GM23338 (cell line): ENCODE data around the gene AGAP1. TPM values are rescaled to one million over a fixed set of nuclear protein-coding genes. Genes with fewer than 3 reads are reported as not detected.
A peak's percentile ranks its signal among the peaks of the same experiment; 100 is the strongest.

Experiments
- ATAC-seq: fragments of 200-7000 bp; cut with Tn5 transposase; 3 replicates; pipeline ENCODE4 v1.9.1; 2020
- DNase-seq: peaks from one replicate; pipeline ENCODE4 v3.0.0-alpha.2; 2015; ENCODE audit warnings: low spot score
- H2AFZ ChIP-seq: fragments of 200-600 bp; sonication (generic); 2 replicates; pipeline ENCODE4 v1.8.0; 2016; ENCODE audit warnings: antibody characterized with exemption, mild to moderate bottlenecking, moderate library complexity
- H3F3A ChIP-seq: fragments of 200-600 bp; sonication (generic); replicated peaks from 2 replicates; pipeline ENCODE4 v1.8.0; 2017; ENCODE audit warnings: antibody characterized with exemption, mixed run types, low read depth
- H3K27ac ChIP-seq: fragments of 200-600 bp; sonication (generic); 2 replicates; pipeline ENCODE4 v1.6.1; 2016; ENCODE audit warnings: low read depth
- H3K27me3 ChIP-seq: fragments of 200-600 bp; sonication (generic); 2 replicates; pipeline ENCODE4 v1.8.0; 2016; ENCODE audit warnings: mild to moderate bottlenecking, mixed run types, moderate library complexity; ENCODE audit not compliant: insufficient read depth
- H3K36me3 ChIP-seq: fragments of 200-600 bp; sonication (generic); 2 replicates; pipeline ENCODE4 v1.8.0; 2016; ENCODE audit warnings: mild to moderate bottlenecking; ENCODE audit not compliant: insufficient read depth
- H3K4me1 ChIP-seq: fragments of 200-600 bp; sonication (generic); 2 replicates; pipeline ENCODE4 v1.8.0; 2016; ENCODE audit warnings: mild to moderate bottlenecking, moderate library complexity; ENCODE audit not compliant: insufficient read depth
- H3K4me2 ChIP-seq: fragments of 200-600 bp; sonication (generic); 2 replicates; pipeline ENCODE4 v1.7.1; 2017; ENCODE audit warnings: mixed run types
- H3K4me3 ChIP-seq: fragments of 200-600 bp; sonication (generic); 2 replicates; pipeline ENCODE4 v1.6.1; 2016; ENCODE audit warnings: mixed run types
- H3K79me2 ChIP-seq: fragments of 200-600 bp; sonication (generic); replicated peaks from 2 replicates; pipeline ENCODE4 v1.8.0; 2017; ENCODE audit warnings: mild to moderate bottlenecking; ENCODE audit not compliant: insufficient read depth
- H3K9me2 ChIP-seq: fragments of 200-600 bp; sonication (generic); 2 replicates; pipeline ENCODE4 v1.8.0; 2017; ENCODE audit not compliant: insufficient read depth
- H4K20me1 ChIP-seq: fragments of 200-600 bp; sonication (generic); replicated peaks from 2 replicates; pipeline ENCODE4 v1.8.0; 2017; ENCODE audit warnings: mild to moderate bottlenecking; ENCODE audit not compliant: insufficient read depth
- H3K27ac Mint-ChIP-seq: 2 replicates; pipeline ENCODE4 v1.8.0; 2020; ENCODE audit warnings: inconsistent platforms, mild to moderate bottlenecking, moderate library complexity, mixed read lengths
- H3K27me3 Mint-ChIP-seq: 3 replicates; pipeline ENCODE4 v1.8.0; 2022; ENCODE audit warnings: low read depth, mild to moderate bottlenecking, moderate library complexity, mixed read lengths, inconsistent platforms; ENCODE audit not compliant: insufficient read depth, poor library complexity
- H3K36me3 Mint-ChIP-seq: 3 replicates; pipeline ENCODE4 v1.8.0; 2021; ENCODE audit warnings: low read depth, mild to moderate bottlenecking, inconsistent platforms, moderate library complexity, mixed read lengths
- H3K4me1 Mint-ChIP-seq: 3 replicates; pipeline ENCODE4 v1.8.0; 2020; ENCODE audit warnings: mild to moderate bottlenecking, inconsistent platforms, mixed read lengths
- H3K4me3 Mint-ChIP-seq: 3 replicates; pipeline ENCODE4 v1.8.0; 2021; ENCODE audit warnings: moderate library complexity, mild to moderate bottlenecking, inconsistent platforms, mixed read lengths
- H3K9me3 Mint-ChIP-seq: 3 replicates; pipeline ENCODE4 v1.8.0; 2020; ENCODE audit warnings: moderate library complexity, mild to moderate bottlenecking, inconsistent platforms, mixed read lengths
- CREB1 ChIP-seq: fragments of 250-450 bp; sonication (Bioruptor Pico); IDR thresholded peaks from 2 replicates; pipeline ENCODE4 v1.5.0; 2020; ENCODE audit warnings: low read depth, mild to moderate bottlenecking, moderate library complexity
- EZH2 ChIP-seq: fragments of 200-600 bp; sonication (generic); IDR thresholded peaks from one replicate; pipeline ENCODE4 v1.8.0; 2017; ENCODE audit warnings: antibody characterized with exemption, mild to moderate bottlenecking, low read depth; ENCODE audit not compliant: unreplicated experiment
- EZH2phosphoT487 ChIP-seq: fragments of 200-600 bp; sonication (generic); IDR thresholded peaks from one replicate; pipeline ENCODE4 v1.8.1; 2018; ENCODE audit warnings: antibody characterized with exemption; ENCODE audit not compliant: unreplicated experiment
- JUNB ChIP-seq: IDR thresholded peaks from one replicate; pipeline ENCODE4 v1.6.1; 2016; ENCODE audit warnings: antibody characterized with exemption; ENCODE audit not compliant: unreplicated experiment
- NANOG ChIP-seq: IDR thresholded peaks from 2 replicates; pipeline ENCODE4 v1.6.1; 2016; ENCODE audit warnings: antibody characterized with exemption, borderline replicate concordance
- POLR2AphosphoS5 ChIP-seq: IDR thresholded peaks from 2 replicates; pipeline ENCODE4 v1.6.1; 2016; ENCODE audit warnings: antibody characterized with exemption, low read depth
- STAT1 ChIP-seq: IDR thresholded peaks from one replicate; pipeline ENCODE4 v1.6.1; 2016; ENCODE audit warnings: antibody characterized with exemption; ENCODE audit not compliant: unreplicated experiment
- ZNF114 ChIP-seq: fragments of 250-450 bp; sonication (Bioruptor Pico); IDR thresholded peaks from 2 replicates; pipeline ENCODE4 v1.5.0; 2020; ENCODE audit warnings: mild to moderate bottlenecking, moderate library complexity
- ZNF331 ChIP-seq: fragments of 250-450 bp; sonication (Bioruptor Pico); IDR thresholded peaks from 2 replicates; pipeline ENCODE4 v1.5.0; 2020; ENCODE audit warnings: low read depth, mild to moderate bottlenecking, moderate library complexity
- polyA plus RNA-seq: library from polyadenylated mRNA; unstranded; fragments of >200 nt; fragmentation: Nextera tagmentation; extraction: Ambion mirVana; gene quantifications from 2 replicates; pipeline ENCODE4 v1.2.1, GENCODE V29; 2016
- total RNA-seq: library from RNA; depleted of rRNA; stranded (reverse); fragments of >200 nt; shearing (Covaris generic); gene quantifications from 2 replicates; pipeline ENCODE4 v1.2.3, GENCODE V29; 2014
- TF ChIP-seq, protein P1 (sequence below): IDR thresholded peaks from 2 replicates; pipeline ENCODE4 v1.6.1; 2016; ENCODE audit warnings: antibody characterized with exemption
- TF ChIP-seq, protein P2 (sequence below): fragments of 250-450 bp; sonication (Bioruptor Pico); IDR thresholded peaks from 2 replicates; pipeline ENCODE4 v1.5.0; 2020; ENCODE audit warnings: mild to moderate bottlenecking, moderate library complexity
- TF ChIP-seq, protein P3 (sequence below), 2 experiments: fragments of 200-600 bp in 1 of 2; sonication (generic) in 1 of 2; conservative IDR thresholded peaks; 2 replicates each; pipeline versions ENCODE4 v1.5.1 to v1.6.1; 2016 to 2017; ENCODE audit warnings: antibody characterized with exemption in 2 of 2, low read depth in 2 of 2, mild to moderate bottlenecking in 2 of 2, moderate library complexity in 1 of 2

AGAP1 gene
- total and polyA plus RNA-seq, 2 experiments from 2014 or later: 13.3 to 27.9 TPM

DNA sequence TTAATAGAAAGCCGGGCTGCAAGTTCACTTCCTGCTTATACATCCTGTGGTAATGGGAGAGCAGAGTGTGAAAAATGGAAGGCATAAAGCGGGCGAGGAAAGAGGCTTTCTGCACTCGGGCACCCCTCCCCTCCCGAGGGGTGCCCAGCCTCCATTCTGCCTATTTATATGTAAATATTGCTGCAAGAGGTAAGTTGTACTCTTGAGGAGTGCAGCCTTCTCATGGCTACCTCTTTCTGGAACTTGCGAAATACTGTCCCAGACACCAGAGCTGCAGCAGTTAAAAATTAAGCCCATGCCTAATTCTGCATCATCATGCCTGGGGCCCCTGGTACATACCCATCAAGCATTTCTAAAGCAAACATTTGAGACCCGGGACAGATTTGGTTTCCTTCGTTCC lies 518.3 kb downstream of the AGAP1 start:
- Histone ChIP-seq H3K4me3 (no peak overlapping the region), H4K20me1 (no peaks in the 10 kb centered on the region), H3K79me2 (no peaks in the 10 kb centered on the region), H3K4me1 (peaks cover 53% of the 10 kb centered on the region), H3K27ac (no peak overlapping the region), H3K27me3 (no peaks in the 10 kb centered on the region; the same call in none of the 2 replicates), H3K36me3 (no peaks in the 10 kb centered on the region), H3K9me2 (no peaks in the 10 kb centered on the region), H3F3A (no peaks in the 10 kb centered on the region; the same call in 1 of the 2 replicates), H3K4me2 (peak overlapping the region; percentile 53), H2AFZ (no peak overlapping the region)
- Mint-ChIP-seq H3K27me3 (peaks cover 12% of the 10 kb centered on the region), H3K36me3 (no peaks in the 10 kb centered on the region), H3K4me3 (0 out of 3 replicates have a peak overlapping the region, but pooled peaks have one; percentile 28), H3K27ac (peak overlapping the region; percentile 65; the same call in 1 of the 2 replicates), H3K9me3 (no peaks in the 10 kb centered on the region), H3K4me1 (peaks cover 67% of the 10 kb centered on the region)
- ATAC-seq: no peak
- no peak for TF ChIP-seq ZNF331 (CRISPR knock-in tag)
- no peak for TF ChIP-seq STAT1
- DNase-seq: no peak

DNA sequence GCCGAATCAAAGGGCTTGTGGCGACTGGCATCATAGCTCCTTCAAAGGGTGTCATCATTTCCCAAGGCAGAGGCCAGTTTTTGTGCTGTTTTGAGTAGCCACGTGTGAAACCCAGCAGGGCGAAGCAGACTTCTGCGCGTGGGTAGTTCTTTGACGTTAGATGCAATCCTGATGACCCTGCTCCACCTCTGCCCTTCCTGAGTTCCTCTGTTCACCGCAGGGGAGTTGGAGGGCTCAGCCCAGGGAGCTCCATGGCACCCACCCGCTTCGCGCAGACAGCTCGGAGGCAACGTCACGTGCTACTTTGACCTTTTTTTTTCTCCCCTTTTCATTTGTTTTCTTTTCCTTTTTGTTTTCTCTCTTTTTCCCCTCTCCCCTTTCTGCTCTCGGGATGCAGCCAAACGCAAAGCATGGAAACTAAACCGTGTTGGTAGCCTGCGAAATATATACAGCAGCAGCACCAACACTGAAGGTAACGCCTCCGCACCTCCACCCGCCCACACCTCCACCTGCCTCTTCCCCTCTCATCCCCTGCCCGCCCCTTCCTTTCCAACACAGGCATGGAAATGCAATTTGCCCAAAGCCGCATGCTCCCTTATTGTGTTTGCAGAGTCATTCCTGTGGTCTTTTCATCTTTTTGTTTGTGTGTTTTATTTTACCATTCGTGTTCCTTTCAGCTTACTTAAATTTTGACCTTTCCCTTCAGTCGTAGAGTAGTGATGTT lies 520.7 kb downstream of the AGAP1 start:
- H3K4me3 ChIP-seq: no peak overlapping the region
- no peaks in the 10 kb centered on the region for H3K9me3 Mint-ChIP-seq
- peak overlapping the region; percentile 67 for H3K27ac Mint-ChIP-seq
- no peak overlapping the region; the same call in 1 of the 2 replicates for H3K27ac ChIP-seq
- no peaks in the 10 kb centered on the region for H3K79me2 ChIP-seq
- 0 out of 2 replicates have a peak, but pooled peaks cover 5% of the 10 kb centered on the region for H4K20me1 ChIP-seq
- H3K4me1 ChIP-seq: peaks cover 53% of the 10 kb centered on the region
- H3K4me1 Mint-ChIP-seq: peaks cover 73% of the 10 kb centered on the region
- peak overlapping the region; percentile 51; the same call in 2 of the 3 replicates for H3K4me3 Mint-ChIP-seq
- ATAC-seq: peak; percentile 85
- H3K27me3 Mint-ChIP-seq: peaks cover 9% of the 10 kb centered on the region
- peak; percentile 69 for DNase-seq
- H3K36me3 Mint-ChIP-seq: no peaks in the 10 kb centered on the region
- no peaks in the 10 kb centered on the region; the same call in 1 of the 2 replicates for H3F3A ChIP-seq
- H3K9me2 ChIP-seq: no peaks in the 10 kb centered on the region
- H3K4me2 ChIP-seq: peak overlapping the region; percentile 40
- H3K27me3 ChIP-seq: no peaks in the 10 kb centered on the region; the same call in none of the 2 replicates
- no peaks in the 10 kb centered on the region for H3K36me3 ChIP-seq
- H2AFZ ChIP-seq: no peak overlapping the region
- TF ChIP-seq JUNB (no peak), STAT1 (no peak), NANOG (no peak), CREB1 (CRISPR knock-in tag) (no peak), EZH2 (no peak), EZH2phosphoT487 (no peak), ZNF114 (CRISPR knock-in tag) (no peak), POLR2AphosphoS5 (no peak)
- TF ChIP-seq, protein P1, sequence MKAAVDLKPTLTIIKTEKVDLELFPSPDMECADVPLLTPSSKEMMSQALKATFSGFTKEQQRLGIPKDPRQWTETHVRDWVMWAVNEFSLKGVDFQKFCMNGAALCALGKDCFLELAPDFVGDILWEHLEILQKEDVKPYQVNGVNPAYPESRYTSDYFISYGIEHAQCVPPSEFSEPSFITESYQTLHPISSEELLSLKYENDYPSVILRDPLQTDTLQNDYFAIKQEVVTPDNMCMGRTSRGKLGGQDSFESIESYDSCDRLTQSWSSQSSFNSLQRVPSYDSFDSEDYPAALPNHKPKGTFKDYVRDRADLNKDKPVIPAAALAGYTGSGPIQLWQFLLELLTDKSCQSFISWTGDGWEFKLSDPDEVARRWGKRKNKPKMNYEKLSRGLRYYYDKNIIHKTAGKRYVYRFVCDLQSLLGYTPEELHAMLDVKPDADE: no peak
- TF ChIP-seq, protein P2, sequence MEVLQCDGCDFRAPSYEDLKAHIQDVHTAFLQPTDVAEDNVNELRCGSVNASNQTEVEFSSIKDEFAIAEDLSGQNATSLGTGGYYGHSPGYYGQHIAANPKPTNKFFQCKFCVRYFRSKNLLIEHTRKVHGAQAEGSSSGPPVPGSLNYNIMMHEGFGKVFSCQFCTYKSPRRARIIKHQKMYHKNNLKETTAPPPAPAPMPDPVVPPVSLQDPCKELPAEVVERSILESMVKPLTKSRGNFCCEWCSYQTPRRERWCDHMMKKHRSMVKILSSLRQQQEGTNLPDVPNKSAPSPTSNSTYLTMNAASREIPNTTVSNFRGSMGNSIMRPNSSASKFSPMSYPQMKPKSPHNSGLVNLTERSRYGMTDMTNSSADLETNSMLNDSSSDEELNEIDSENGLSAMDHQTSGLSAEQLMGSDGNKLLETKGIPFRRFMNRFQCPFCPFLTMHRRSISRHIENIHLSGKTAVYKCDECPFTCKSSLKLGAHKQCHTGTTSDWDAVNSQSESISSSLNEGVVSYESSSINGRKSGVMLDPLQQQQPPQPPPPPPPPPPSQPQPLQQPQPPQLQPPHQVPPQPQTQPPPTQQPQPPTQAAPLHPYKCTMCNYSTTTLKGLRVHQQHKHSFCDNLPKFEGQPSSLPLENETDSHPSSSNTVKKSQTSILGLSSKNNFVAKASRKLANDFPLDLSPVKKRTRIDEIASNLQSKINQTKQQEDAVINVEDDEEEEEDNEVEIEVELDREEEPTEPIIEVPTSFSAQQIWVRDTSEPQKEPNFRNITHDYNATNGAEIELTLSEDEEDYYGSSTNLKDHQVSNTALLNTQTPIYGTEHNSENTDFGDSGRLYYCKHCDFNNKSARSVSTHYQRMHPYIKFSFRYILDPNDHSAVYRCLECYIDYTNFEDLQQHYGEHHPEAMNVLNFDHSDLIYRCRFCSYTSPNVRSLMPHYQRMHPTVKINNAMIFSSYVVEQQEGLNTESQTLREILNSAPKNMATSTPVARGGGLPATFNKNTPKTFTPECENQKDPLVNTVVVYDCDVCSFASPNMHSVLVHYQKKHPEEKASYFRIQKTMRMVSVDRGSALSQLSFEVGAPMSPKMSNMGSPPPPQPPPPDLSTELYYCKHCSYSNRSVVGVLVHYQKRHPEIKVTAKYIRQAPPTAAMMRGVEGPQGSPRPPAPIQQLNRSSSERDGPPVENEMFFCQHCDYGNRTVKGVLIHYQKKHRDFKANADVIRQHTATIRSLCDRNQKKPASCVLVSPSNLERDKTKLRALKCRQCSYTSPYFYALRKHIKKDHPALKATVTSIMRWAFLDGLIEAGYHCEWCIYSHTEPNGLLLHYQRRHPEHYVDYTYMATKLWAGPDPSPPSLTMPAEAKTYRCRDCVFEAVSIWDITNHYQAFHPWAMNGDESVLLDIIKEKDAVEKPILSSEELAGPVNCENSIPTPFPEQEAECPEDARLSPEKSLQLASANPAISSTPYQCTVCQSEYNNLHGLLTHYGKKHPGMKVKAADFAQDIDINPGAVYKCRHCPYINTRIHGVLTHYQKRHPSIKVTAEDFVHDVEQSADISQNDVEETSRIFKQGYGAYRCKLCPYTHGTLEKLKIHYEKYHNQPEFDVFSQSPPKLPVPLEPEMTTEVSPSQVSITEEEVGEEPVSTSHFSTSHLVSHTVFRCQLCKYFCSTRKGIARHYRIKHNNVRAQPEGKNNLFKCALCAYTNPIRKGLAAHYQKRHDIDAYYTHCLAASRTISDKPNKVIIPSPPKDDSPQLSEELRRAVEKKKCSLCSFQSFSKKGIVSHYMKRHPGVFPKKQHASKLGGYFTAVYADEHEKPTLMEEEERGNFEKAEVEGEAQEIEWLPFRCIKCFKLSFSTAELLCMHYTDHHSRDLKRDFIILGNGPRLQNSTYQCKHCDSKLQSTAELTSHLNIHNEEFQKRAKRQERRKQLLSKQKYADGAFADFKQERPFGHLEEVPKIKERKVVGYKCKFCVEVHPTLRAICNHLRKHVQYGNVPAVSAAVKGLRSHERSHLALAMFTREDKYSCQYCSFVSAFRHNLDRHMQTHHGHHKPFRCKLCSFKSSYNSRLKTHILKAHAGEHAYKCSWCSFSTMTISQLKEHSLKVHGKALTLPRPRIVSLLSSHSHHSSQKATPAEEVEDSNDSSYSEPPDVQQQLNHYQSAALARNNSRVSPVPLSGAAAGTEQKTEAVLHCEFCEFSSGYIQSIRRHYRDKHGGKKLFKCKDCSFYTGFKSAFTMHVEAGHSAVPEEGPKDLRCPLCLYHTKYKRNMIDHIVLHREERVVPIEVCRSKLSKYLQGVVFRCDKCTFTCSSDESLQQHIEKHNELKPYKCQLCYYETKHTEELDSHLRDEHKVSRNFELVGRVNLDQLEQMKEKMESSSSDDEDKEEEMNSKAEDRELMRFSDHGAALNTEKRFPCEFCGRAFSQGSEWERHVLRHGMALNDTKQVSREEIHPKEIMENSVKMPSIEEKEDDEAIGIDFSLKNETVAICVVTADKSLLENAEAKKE (CRISPR knock-in tag): no peak
- TF ChIP-seq, protein P3, sequence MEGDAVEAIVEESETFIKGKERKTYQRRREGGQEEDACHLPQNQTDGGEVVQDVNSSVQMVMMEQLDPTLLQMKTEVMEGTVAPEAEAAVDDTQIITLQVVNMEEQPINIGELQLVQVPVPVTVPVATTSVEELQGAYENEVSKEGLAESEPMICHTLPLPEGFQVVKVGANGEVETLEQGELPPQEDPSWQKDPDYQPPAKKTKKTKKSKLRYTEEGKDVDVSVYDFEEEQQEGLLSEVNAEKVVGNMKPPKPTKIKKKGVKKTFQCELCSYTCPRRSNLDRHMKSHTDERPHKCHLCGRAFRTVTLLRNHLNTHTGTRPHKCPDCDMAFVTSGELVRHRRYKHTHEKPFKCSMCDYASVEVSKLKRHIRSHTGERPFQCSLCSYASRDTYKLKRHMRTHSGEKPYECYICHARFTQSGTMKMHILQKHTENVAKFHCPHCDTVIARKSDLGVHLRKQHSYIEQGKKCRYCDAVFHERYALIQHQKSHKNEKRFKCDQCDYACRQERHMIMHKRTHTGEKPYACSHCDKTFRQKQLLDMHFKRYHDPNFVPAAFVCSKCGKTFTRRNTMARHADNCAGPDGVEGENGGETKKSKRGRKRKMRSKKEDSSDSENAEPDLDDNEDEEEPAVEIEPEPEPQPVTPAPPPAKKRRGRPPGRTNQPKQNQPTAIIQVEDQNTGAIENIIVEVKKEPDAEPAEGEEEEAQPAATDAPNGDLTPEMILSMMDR (conservative IDR thresholded peaks at IDR 0.05; ENCODE audit: low read depth in 2 of 2): no peak
